HCT116 (cell line): ENCODE results near the gene THAP8. TPM values are rescaled to one million over a fixed set of nuclear protein-coding genes. Genes with fewer than 3 reads are reported as not detected.

Experiments used
- ATAC-seq: fragments of 200-7000 bp; cut with Tn5 transposase; 2 replicates; pipeline ENCODE4 v1.9.1; 2020; ENCODE audit warnings: mild to moderate bottlenecking, moderate library complexity
- BruUV-seq: library from RNA; stranded (reverse); fragments of 400-500 nt; replicated peaks from 2 replicates; lab custom pipeline; 2021; lab: Mats Ljungman, UMichigan
- CTCF ChIA-PET: fragments of 300-600 bp; sonication (Branson Sonifier 250); formaldehyde crosslinking; loops from one replicate; lab custom pipeline; 2021; ENCODE audit warnings: antibody characterized with exemption; lab: Charles Lee
- POLR2A ChIA-PET: fragments of 300-600, 350-600 bp; sonication (Branson Sonifier 250); formaldehyde crosslinking; loops from one replicate; lab custom pipeline; 2021; ENCODE audit warnings: antibody characterized with exemption; lab: Charles Lee
- RAD21 ChIA-PET, 2 experiments: fragments of 300-600 bp; sonication (Branson Sonifier 250); formaldehyde crosslinking; loops; one replicate each; lab custom pipeline; 2023; ENCODE audit warnings: low total read pairs in 2 of 2; ENCODE audit not compliant: uncharacterized antibody in 2 of 2, unreplicated experiment in 2 of 2, low non-redundant PET in 1 of 2; lab: Charles Lee
- DNase-seq: peaks from one replicate; pipeline ENCODE4 v3.0.0-alpha.2; 2010; ENCODE audit warnings: low read depth, low spot score
- H2AFZ ChIP-seq: fragments of 200-600 bp; shearing (Covaris generic), sonication (generic); 2 replicates; pipeline ENCODE4 v1.6.1; 2017; ENCODE audit warnings: low read depth, mixed run types, mixed read lengths, antibody characterized with exemption, low read length; ENCODE audit not compliant: poor library complexity, severe bottlenecking
- H3K27ac ChIP-seq: 2 replicates; pipeline ENCODE4 v1.5.1; 2012; ENCODE audit warnings: low read depth, low read length
- H3K27me3 ChIP-seq: fragments of 200-600 bp; sonication (generic); 2 replicates; pipeline ENCODE4 v1.6.1; 2016; ENCODE audit warnings: mixed run types, low read length, mixed read lengths; ENCODE audit not compliant: insufficient read depth
- H3K36me3 ChIP-seq, 2 experiments: fragments of 200-500 bp in 1 of 2; fragments of 200-600 bp in 1 of 2; sonication (Bioruptor generic) in 1 of 2; sonication (generic) in 1 of 2; 2 replicates each; pipeline versions ENCODE4 v1.5.1 to v1.6.1; 2014 to 2016; ENCODE audit warnings: low read length in 2 of 2, inconsistent platforms in 1 of 2, mixed read lengths in 1 of 2, mixed run types in 1 of 2; ENCODE audit not compliant: insufficient read depth in 2 of 2, control insufficient read depth in 1 of 2
- H3K4me1 ChIP-seq, 2 experiments: fragments of 200-600 bp in 1 of 2; sonication (generic) in 1 of 2; 2 replicates each; pipeline versions ENCODE4 v1.5.1 to v1.6.1; 2012 to 2017; ENCODE audit warnings: low read length in 2 of 2, inconsistent platforms in 1 of 2, mild to moderate bottlenecking in 1 of 2, mixed read lengths in 1 of 2, mixed run types in 1 of 2, moderate library complexity in 1 of 2; ENCODE audit not compliant: insufficient read depth in 2 of 2, control insufficient read depth in 1 of 2
- H3K4me2 ChIP-seq: fragments of 200-600 bp; sonication (generic); 2 replicates; pipeline ENCODE4 v1.6.1; 2017; ENCODE audit warnings: mixed run types, low read length, mixed read lengths
- H3K4me3 ChIP-seq, 2 experiments: fragments of 200-600 bp in 1 of 2; sonication (generic) in 1 of 2; replicated peaks in 1 of 2; 2 replicates each; pipeline ENCODE4 v1.5.1; 2011 to 2016; ENCODE audit warnings: low read length in 2 of 2, control low read depth in 1 of 2, low read depth in 1 of 2, mild to moderate bottlenecking in 1 of 2, mixed read lengths in 1 of 2, mixed run types in 1 of 2
- H3K79me2 ChIP-seq: fragments of 200-600 bp; sonication (generic); 2 replicates; pipeline ENCODE4 v1.6.1; 2017; ENCODE audit warnings: mild to moderate bottlenecking, mixed run types, low read length, moderate library complexity, mixed read lengths; ENCODE audit not compliant: insufficient read depth
- H3K9ac ChIP-seq: fragments of 200-600 bp; sonication (generic); 2 replicates; pipeline ENCODE4 v1.6.1; 2016; ENCODE audit warnings: low read length, mixed read lengths
- H3K9me2 ChIP-seq: fragments of 200-600 bp; sonication (generic), shearing (Covaris generic); 2 replicates; pipeline ENCODE4 v1.6.1; 2017; ENCODE audit warnings: mixed run types, mild to moderate bottlenecking, moderate library complexity; ENCODE audit not compliant: insufficient read depth
- H3K9me3 ChIP-seq, 2 experiments: fragments of 200-500 bp in 1 of 2; fragments of 200-600 bp in 1 of 2; sonication (Bioruptor generic) in 1 of 2; sonication (generic) in 1 of 2; 2 replicates each; pipeline ENCODE4 v1.6.1; 2014 to 2017; ENCODE audit warnings: low read length in 2 of 2, mixed read lengths in 2 of 2, inconsistent platforms in 1 of 2, low read depth in 1 of 2, mild to moderate bottlenecking in 1 of 2, mixed run types in 1 of 2, moderate library complexity in 1 of 2; ENCODE audit not compliant: control insufficient read depth in 1 of 2, insufficient read depth in 1 of 2
- H4K20me1 ChIP-seq: fragments of 200-600 bp; sonication (generic), shearing (Covaris generic); 2 replicates; pipeline ENCODE4 v1.6.1; 2017; ENCODE audit warnings: mixed run types, mild to moderate bottlenecking, moderate library complexity; ENCODE audit not compliant: insufficient read depth
- CBX3 ChIP-seq: IDR thresholded peaks from 2 replicates; pipeline ENCODE4 v1.6.1; 2012; ENCODE audit warnings: low read depth
- CEBPB ChIP-seq: IDR thresholded peaks from 2 replicates; pipeline ENCODE4 v1.6.1; 2012; ENCODE audit warnings: low read depth
- ELF1 ChIP-seq: IDR thresholded peaks from 2 replicates; pipeline ENCODE4 v1.6.1; 2012; ENCODE audit warnings: low read depth, borderline replicate concordance
- EZH2phosphoT487 ChIP-seq: fragments of 200-600 bp; IDR thresholded peaks from 2 replicates; pipeline ENCODE4 v1.6.1; 2018; ENCODE audit warnings: antibody characterized with exemption, borderline replicate concordance
- JUND ChIP-seq: IDR thresholded peaks from 2 replicates; pipeline ENCODE4 v1.6.1; 2012
- RAD21 ChIP-seq: IDR thresholded peaks from 2 replicates; pipeline ENCODE4 v1.6.1; 2012; ENCODE audit warnings: low read depth, mild to moderate bottlenecking
- SIN3A ChIP-seq: IDR thresholded peaks from 2 replicates; pipeline ENCODE4 v1.6.1; 2012; ENCODE audit warnings: low read depth
- SP1 ChIP-seq: IDR thresholded peaks from 2 replicates; pipeline ENCODE4 v1.6.1; 2012; ENCODE audit warnings: low read depth
- SRF ChIP-seq: IDR thresholded peaks from 2 replicates; pipeline ENCODE4 v1.6.1; 2012; ENCODE audit warnings: low read depth
- TCF7L2 ChIP-seq: IDR thresholded peaks from 2 replicates; pipeline ENCODE4 v1.7.0; 2011; ENCODE audit warnings: borderline replicate concordance, inconsistent platforms; ENCODE audit not compliant: insufficient read depth, insufficient read length; ENCODE audit errors: extremely low read depth
- ZNF274 ChIP-seq: fragments of 200-500 bp; sonication (Bioruptor generic); IDR thresholded peaks from 2 replicates; pipeline ENCODE4 v1.6.1; 2014; ENCODE audit warnings: mild to moderate bottlenecking, low read depth, low read length, inconsistent platforms
- intact Hi-C: fragments of 100-400 bp; cut with micrococcal nuclease; formaldehyde crosslinking; loops from 2 replicates; pipeline ENCODE4 v1.10.0; 2022
- total RNA-seq: library from RNA; stranded (reverse); gene quantifications from one replicate; pipeline ENCODE4 v1.2.1, GENCODE V29; 2021; ENCODE audit not compliant: unreplicated experiment
- TF ChIP-seq, protein P1 (sequence below): IDR thresholded peaks from 2 replicates; pipeline ENCODE4 v1.6.1; 2012; ENCODE audit warnings: low read depth
- TF ChIP-seq, protein P2 (sequence below): IDR thresholded peaks from 2 replicates; pipeline ENCODE4 v1.6.1; 2012

The THAP8 gene
- total RNA-seq, 1 experiment from 2014 or later, result 1.7 TPM

DNA sequence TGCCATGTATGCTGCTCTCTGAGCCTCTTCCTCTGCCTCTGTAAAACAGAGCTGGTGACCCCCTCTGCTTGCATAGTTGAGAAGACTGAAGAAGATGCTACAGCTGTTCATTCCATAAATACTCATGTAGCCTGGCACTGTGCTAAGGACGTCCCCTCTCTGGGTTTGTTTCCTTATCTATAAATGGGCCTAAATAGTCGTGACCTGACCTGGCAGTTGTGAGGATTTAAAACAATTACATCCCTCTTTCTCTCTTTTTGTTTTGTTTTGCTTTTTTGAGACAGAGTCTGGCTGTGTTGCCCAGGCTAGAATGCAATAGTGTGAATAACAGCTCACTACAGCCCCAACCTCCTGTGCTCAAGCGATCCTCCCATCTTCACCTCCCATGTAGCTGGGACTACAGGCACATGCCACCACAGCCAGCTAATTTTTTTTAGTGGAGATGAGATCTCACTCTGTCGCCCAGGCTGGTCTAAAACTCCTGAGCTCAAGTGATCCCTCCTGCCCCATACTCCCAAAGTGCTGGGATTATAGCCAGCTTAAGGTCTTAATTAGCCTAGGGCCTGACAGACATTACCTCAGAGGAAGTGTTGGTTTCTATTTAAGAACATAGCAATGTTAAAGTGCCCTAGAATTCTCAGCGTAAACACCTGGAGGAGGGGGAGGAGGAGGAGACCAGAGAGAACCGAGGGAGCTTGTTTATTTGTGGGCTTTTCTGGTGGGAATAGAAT, 5.3 kb upstream of the THAP8 start:
- no peak for DNase-seq
- no peak overlapping the region for H2AFZ ChIP-seq
- H3K4me1 ChIP-seq, result peaks cover 10 to 22% of the 10 kb centered on the region in 2 experiments
- no peak overlapping the region for H3K9ac ChIP-seq
- H3K4me2 ChIP-seq, result no peak overlapping the region
- ChIA-PET CTCF (interaction anchor here (0.9 to 1.0 kb wide), 2 partner anchors 56 to 69 kb away, joined by 3 read pairs; partner anchors contain the start of genes POLR2I and TBCB), POLR2A (no interaction called here)
- no peaks in the 10 kb centered on the region for H3K9me3 ChIP-seq
- no peak overlapping the region for H3K4me3 ChIP-seq
- H3K9me2 ChIP-seq, result no peaks in the 10 kb centered on the region
- peaks cover 11 to 18% of the 10 kb centered on the region in 2 experiments; a peak in 3 of 4 replicates for H3K36me3 ChIP-seq
- intact Hi-C loops, result loop anchor here (10.0 kb wide), 1 partner anchor 175 kb away; no protein-coding TSS in a partner anchor
- H3K27me3 ChIP-seq, result no peaks in the 10 kb centered on the region
- TF ChIP-seq ZNF274, result no peak
- TF ChIP-seq, protein P1, sequence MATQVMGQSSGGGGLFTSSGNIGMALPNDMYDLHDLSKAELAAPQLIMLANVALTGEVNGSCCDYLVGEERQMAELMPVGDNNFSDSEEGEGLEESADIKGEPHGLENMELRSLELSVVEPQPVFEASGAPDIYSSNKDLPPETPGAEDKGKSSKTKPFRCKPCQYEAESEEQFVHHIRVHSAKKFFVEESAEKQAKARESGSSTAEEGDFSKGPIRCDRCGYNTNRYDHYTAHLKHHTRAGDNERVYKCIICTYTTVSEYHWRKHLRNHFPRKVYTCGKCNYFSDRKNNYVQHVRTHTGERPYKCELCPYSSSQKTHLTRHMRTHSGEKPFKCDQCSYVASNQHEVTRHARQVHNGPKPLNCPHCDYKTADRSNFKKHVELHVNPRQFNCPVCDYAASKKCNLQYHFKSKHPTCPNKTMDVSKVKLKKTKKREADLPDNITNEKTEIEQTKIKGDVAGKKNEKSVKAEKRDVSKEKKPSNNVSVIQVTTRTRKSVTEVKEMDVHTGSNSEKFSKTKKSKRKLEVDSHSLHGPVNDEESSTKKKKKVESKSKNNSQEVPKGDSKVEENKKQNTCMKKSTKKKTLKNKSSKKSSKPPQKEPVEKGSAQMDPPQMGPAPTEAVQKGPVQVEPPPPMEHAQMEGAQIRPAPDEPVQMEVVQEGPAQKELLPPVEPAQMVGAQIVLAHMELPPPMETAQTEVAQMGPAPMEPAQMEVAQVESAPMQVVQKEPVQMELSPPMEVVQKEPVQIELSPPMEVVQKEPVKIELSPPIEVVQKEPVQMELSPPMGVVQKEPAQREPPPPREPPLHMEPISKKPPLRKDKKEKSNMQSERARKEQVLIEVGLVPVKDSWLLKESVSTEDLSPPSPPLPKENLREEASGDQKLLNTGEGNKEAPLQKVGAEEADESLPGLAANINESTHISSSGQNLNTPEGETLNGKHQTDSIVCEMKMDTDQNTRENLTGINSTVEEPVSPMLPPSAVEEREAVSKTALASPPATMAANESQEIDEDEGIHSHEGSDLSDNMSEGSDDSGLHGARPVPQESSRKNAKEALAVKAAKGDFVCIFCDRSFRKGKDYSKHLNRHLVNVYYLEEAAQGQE, result no peak
- no peak for TF ChIP-seq SIN3A
- TF ChIP-seq CEBPB, result no peak
- TF ChIP-seq, protein P2, sequence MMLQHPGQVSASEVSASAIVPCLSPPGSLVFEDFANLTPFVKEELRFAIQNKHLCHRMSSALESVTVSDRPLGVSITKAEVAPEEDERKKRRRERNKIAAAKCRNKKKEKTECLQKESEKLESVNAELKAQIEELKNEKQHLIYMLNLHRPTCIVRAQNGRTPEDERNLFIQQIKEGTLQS, result no peak
- no peak for TF ChIP-seq TCF7L2
- TF ChIP-seq EZH2phosphoT487, result no peak
- no peak for TF ChIP-seq CBX3
- no peak for TF ChIP-seq JUND
- no peak for TF ChIP-seq ELF1
- TF ChIP-seq SP1, result no peak
- TF ChIP-seq SRF, result no peak
- no peak for TF ChIP-seq RAD21
- TF ChIP-seq, all 23 proteins: peak for 0
- H3K79me2 ChIP-seq, result peaks cover 33% of the 10 kb centered on the region
- no TSS peak for BruUV-seq
- RAD21 ChIA-PET, result interaction anchor here in 1 of 2 experiments (1.3 kb wide), 1 partner anchor 56 kb away, joined by 3 read pairs; the partner anchor contains the start of genes POLR2I and TBCB
- H4K20me1 ChIP-seq, result no peaks in the 10 kb centered on the region
- no peak for ATAC-seq
- no peak overlapping the region for H3K27ac ChIP-seq
